GM18505 (cell line): ENCODE results near the gene DCST2.

ENCODE experiments used
- ATAC-seq: cut with Tn5 transposase; IDR thresholded peaks from one replicate; pipeline ENCODE4 v1.9.1; 2021; ENCODE audit not compliant: unreplicated experiment
- POLR2A ChIP-seq: IDR thresholded peaks from 4 replicates; pipeline ENCODE4 v1.6.1; 2011; ENCODE audit warnings: borderline replicate concordance; ENCODE audit not compliant: insufficient read depth, insufficient read length; ENCODE audit errors: extremely low read depth

Gene DCST2

DNA sequence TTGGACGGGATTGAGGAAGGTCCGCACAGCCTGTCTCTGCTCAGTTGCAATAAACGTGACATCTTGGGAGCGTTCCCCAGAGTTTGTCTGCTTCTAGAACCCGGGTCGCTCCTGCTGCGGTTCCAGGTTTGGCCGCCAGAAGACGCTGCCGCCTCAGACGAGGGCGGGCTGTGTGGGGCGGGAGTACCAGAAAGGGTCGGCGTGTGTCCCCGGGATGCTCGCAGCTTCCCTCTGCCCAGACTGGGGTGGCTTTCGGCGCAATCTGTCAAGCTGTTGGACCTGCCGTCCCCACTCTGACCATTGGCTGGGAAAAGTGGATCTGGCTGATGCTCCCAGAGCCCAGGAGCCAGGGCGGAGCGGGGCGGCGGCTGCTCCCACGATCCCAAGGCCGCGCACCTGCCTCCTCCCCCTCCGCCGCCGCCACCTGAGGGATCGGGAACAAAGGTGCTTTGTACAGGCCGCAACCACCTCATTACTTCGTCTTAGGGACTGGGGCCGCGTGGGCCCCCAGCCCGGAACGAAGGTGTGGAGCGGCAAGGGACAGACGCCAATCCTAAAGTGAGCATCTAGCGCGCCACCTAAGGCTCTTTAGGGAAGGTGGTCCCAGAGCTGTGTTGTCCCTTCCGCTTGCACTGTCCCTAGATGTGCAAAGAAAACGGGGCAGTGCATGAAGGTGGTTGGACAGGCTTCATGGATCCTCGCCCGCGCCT, 29.3 kb upstream of the DCST2 start:
- no peak for TF ChIP-seq POLR2A
- ATAC-seq: no peak

DNA sequence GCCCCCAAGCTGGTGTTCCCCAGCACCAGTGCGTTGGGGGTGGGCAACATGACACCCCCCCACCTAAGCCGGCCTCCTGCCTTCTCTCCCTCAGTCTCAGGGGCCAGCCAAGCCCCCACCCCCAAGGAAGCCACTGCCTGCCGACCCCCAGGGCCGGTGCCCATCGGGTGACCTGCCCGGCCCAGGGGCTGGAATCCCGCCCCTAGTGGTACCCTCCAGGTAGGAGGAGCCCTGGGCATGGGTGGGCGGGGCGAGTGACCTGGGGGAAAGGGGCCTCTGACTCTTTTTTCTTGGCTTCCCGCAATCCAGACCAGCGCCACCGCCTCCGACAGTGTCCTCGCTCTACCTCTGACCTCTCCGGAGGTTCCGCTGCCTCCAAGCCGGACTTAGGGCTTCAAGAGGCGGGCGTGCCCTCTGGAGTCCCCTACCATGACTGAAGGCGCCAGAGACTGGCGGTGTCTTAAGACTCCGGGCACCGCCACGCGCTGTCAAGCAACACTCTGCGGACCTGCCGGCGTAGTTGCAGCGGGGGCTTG, 28.6 kb upstream of the DCST2 start:
- no peak for ATAC-seq

DNA sequence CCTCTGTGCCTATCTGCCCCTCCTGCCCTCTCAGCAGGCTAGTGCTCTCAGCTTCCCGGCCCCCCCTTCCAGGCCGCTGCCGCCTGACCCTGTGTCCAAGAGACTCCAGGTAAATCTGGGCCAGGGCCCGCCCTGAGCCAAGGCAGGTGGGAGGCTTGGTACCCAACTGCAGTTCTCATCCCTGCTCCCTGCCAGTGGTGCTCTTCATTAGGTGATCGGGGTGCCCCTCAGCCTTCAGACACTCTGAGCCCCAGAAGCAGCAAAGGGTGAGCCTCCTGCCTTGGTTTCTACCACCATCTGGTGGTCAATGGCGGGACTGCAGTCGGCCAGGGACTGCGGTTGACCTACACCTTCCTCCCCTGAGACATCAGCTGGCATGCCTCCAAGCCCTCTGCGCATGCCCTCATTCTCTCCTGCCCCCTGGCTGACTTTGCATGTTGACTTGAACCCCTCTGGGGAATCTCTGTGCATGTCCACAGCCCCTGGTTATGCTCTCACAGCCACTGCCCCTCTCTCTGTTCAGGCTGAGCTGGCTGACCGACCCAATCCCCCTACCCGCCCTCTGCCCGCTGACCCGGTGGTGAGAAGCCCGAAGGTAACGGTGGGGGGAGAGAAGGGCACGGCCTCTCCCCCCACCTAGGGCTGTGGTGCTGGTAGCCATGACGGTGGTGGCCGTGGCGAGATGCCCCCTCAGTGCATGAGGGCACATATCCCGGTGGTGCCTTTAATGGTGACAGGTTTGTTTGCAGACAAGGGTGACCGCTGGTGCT, 28.0 kb upstream of the DCST2 start:
- ATAC-seq: peak; percentile 37
- no peak for TF ChIP-seq POLR2A

More for the DNA sequence above, 28.6 kb upstream of the DCST2 start:
- TF ChIP-seq POLR2A: no peak

DNA sequence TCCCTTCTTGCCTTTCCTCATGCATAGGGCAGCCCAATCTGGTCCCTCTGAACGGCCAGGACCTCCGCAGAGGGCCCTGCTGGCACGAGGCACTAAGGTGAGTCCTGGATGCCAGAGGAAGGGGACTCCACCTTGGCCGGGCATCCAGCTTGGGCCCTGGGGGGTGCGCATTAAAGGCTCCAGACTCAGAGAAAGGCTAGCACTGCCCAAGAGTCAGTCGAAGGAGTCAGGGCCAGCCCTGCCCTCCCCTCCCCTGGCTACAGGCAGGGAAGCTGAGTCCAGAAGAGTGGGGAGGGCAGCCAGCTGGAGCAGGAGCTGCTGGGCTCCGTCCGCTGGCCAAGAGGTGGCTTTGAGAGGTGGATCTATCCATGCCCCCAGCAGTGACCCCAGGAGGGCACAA, 27.2 kb upstream of the DCST2 start:
- ATAC-seq: no peak
- no peak for TF ChIP-seq POLR2A

DNA sequence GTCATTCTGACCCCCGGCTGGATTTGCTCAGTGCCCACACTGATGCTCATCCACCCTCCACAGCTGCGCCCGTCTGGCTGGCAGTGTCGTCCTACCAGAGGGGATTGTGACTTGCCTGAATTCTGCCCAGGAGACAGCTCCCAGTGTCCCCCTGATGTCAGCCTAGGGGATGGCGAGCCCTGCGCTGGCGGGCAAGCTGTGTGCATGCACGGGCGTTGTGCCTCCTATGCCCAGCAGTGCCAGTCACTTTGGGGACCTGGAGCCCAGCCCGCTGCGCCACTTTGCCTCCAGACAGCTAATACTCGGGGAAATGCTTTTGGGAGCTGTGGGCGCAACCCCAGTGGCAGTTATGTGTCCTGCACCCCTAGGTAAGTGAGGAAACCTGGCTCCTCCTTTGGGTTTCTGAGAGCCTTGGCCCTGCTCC, 24.2 kb upstream of the DCST2 start:
- no peak for TF ChIP-seq POLR2A
- no peak for ATAC-seq

DNA sequence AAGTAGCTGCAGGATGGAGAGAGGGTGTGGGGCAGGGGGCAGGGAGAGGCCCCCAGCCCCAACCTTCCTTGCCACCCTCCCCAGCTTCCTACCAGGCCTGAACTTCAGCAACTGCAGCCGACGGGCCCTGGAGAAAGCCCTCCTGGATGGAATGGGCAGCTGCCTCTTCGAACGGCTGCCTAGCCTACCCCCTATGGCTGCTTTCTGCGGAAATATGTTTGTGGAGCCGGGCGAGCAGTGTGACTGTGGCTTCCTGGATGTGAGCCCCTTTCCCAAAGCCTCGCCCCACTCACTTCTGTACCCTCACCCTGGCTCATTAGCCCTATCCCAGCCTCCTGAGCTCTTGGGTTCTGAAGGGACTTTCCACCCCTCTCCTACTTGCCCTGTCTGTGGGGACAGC, 23.5 kb upstream of the DCST2 start:
- no peak for ATAC-seq
- no peak for TF ChIP-seq POLR2A

DNA sequence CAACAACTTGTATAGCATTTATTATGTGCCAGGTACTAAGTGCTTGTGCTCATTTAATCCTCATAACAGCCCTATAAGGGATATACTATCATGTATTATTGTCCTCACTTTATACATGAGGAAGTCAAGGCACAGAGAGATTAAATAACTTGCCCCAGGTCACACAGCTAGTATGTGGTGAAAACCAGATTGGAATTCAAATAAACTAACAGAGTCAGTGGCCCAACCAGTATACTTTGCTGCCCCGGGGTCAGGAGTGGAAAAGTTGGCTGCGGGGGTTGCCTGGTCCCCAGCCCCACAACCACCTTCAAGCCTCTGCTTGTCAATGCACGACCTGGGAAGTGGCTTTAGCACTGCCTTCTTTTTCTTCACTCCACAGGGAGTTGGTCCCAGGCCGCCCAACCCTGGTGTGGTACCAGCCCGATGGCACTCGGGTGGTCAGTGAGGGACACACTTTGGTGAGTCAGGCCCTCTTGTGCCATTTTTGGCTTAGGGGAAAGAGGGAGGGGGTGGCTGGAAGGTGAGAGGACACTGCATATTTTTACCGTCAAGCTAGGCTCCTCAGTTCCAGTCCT, 20.0 kb upstream of the DCST2 start:
- no peak for ATAC-seq
- TF ChIP-seq POLR2A: no peak

DNA sequence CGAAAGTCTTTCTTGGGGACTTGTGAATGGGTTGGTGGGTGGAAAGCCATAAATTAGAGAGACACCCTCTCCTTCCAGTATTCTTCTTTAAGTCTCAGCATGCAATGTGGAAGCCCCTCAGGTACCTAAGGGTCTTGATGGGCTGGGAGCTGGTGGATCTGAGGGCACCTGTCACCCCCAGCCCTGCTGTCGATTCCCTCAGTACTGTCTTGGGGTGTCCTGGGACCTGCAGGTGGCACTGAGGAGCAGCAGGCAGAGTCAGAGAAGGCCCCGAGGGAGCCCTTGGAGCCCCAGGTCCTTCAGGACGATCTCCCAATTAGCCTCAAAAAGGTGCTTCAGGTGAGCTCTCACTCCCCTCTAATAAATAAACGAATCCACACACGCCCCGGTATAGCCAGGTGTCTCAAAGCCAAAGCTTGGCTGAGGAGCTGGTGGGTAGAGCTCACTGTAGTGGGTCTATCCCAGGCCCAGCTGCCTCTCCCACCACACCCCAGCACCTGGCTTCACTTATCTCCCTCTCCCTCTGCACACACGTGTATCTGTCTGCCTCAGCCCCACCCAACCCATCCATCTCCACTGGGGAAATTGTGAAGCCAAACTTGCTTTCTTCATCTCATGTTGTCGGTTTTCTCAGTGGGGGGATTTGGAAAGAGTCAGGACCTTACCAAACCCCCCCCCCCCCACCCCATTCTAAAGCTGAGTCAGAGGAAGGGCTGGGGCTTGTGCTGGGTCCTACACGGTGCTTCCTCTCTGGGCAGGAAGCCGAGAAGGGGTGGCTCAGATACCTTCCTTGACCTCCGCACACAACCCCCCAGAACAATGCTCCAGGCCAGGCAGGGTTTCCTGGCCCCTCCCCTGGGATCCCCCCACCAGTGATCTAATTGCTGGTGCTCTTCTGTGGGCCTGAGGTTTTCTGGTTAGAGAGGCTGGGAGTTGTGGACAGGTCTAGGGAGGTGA, 19.1 kb upstream of the DCST2 start:
- TF ChIP-seq POLR2A: no peak
- ATAC-seq: no peak

DNA sequence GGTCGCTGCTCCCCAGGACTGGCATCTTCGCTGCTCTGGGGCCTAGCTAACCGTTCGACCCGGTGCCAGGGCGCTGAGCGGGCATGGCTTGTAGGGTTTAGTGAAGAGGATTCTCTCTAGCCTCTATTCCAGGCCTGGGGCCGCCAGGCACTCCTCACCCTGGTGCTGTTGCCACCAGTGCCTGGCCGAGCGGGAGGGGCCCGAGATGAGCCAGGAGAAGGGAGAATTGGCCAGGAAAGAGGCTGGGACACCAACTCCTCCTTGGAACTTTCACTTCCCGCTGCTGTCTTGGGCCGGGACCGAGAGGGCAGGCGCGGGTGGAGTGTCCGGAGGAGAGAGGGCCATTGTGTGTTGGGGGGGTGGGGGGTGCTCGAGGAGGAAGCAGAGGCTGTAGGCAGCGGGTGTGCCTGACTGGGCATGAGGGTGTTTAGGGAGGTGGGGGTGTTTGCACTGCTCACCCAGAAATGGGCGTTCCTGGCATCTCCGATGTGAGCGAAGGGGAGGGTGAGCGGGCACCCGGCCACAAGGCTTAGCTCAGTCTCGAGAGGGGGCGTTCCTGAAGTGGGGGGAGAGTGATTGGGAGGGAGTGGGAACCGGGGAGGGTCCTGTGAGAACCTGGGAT, 18.3 kb upstream of the DCST2 start:
- no peak for TF ChIP-seq POLR2A
- no peak for ATAC-seq

DNA sequence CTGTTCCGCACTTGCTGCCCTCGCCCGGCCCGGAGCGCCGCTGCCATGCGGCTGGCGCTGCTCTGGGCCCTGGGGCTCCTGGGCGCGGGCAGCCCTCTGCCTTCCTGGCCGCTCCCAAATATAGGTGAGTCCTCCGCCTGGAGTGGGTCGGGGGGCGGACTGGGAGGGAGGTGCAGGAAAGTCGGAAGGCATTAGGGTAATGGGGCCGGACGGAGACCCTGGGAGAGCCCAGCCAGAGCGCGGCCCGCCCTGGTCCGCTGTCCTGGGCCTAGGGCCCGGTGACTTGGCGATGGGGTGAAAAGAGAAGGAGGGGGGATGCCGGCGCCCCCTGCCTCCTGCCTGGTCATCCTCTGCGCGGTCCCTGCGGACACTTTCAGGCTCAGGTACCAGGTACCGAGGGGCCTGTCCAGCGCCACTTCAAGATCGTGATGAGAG, 17.8 kb upstream of the DCST2 start:
- TF ChIP-seq POLR2A: no peak
- no peak for ATAC-seq

DNA sequence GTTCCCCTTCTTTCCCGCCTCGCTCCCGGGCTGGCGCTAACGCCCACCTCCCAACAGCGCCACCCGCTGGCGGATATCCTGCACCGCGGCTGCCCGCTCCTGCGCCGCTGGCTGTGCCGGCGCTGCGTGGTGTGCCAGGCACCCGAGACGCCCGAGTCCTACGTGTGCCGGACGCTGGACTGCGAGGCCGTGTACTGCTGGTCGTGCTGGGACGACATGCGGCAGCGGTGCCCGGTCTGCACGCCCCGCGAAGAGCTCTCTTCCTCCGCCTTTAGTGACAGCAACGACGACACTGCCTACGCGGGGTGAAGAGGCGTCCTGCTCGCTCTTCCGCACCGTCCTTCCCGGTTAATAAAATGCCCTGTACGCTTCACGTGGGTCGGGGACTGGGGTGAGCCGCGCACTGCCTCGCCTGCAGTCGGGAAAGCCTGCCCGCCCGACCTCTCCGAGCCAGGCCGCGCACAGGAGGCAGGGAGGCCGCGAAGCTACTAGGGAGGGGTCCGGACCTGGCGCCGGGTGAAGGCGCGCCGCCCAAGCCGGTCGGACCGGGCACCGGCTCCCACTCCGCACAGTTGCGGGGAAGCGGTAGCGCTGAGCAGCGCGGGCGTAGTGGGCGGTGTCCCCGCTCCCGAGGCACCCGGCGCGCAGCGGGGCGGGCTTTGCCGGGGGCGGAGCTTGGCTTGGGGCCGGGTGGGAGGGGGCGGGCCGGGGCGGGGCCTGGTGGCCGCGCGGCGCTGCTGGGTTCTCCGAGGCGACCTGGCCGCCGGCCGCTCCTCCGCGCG, 17.2 kb upstream of the DCST2 start, which contains the start of gene ADAM15:
Gene ADAM15, plus strand, starts transcription at position 757 of the 782 bp plus-strand sequence. CDS start 71 bp downstream, outside the sequence.
- ATAC-seq: peak; percentile 66
- no peak for TF ChIP-seq POLR2A
